RCC 7860 (cell line): ENCODE results near the gene MAP9.
"Not testable (repeated sequence)": the region's sequence is repeated elsewhere in the genome, so short reads cannot be mapped to it uniquely, and the experiment has no call there.

Experiments
- DNase-seq: peaks from one replicate; pipeline ENCODE4 v3.0.0-alpha.2; 2015; ENCODE audit warnings: low spot score
- FAIRE-seq: peaks from 2 replicates; lab custom pipeline; 2012; peaks lifted over from hg19 to GRCh38; lab: Jason Lieb, UNC

MAP9 gene

DNA sequence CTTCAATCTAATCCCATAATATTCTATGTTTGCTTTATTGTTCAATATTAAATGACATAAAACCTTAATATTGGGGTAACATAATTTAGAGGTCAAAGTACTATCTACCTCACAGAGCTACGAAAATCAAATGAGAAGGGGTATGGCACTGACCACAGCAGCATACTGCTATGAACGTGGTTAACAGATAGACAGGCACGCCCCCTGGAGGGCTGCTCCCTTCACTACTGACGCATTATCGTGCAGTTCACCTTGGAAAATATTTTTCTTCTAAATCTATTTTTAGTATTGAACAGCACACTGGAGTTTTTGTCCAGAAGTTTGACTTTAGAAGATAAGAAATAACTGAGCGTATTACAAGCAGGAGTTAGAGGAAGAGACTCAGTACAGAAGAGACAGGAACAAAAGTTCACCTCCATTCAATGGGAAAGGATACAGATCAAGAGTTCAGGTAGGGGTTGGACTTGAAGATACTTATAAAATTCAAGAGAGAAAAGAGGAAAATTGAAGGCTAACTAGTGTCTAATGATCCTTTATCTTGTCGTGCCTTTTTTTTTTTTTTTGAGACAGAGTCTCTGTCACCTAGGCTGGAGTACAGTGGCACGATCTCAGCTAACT lies 22.7 kb downstream of the MAP9 start:
- FAIRE-seq (no peak), DNase-seq (no peak)

DNA sequence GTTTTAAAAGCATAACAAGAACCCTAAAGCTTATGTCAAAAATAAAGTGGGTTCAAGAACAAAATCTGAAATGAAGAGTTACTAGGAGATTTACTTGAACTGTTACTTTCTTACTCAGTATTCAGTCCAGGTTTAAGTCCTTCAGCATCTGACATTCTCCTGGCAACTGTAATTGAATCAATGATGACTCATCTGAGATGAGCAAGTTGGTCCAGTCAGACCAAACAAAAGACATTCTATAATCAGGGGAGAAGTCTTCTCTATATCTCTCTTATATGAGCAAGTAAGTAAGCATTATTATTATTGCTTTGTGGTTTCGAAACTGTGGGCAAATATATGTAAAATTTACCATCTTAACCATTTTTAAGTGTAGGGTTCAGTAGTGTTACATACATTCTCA lies 34.6 kb downstream of the MAP9 start:
- FAIRE-seq (no peak), DNase-seq (peak; percentile 5)

DNA sequence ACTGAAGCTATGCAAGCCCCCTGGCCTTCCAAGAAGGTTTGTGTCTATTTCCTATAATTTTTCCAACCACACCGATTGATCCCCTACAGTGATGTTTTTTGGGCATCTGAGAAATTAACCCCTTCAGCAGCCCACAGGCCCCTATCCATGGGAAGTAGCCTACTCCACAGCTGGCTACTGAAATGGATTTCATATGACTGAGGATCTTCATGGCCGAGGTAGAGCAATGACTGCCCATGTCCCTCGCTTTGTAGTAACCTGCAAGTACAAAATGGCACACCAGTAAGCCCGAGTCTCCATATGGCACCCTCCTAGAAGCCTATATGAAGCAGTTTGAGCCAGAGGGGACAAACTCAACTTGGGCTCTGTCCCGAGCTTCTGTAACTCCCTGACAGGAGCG lies 36.8 kb downstream of the MAP9 start:
- no peak for FAIRE-seq

DNA sequence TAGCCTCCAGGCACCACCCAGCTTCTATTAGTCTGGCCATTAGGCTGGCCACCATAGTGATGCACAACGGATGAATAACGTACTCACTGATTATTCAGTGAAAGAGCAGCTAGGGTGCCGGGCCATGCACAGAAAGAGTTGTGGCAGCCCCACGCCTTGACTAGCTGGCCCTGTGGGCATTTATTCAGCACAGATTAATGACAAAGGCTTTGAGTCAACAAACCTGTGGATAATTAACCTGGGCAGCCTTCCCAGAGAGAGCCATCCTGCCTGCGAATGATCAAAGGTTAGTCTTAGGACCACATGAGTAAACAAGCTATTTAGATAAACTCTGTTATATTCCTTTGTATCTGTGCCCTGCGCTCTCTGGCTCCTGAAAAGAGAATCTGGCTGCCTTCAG lies 37.2 kb downstream of the MAP9 start:
- no peak for FAIRE-seq
- DNase-seq, result no peak

More for the DNA sequence above, 36.8 kb downstream of the MAP9 start:
- no peak for DNase-seq

DNA sequence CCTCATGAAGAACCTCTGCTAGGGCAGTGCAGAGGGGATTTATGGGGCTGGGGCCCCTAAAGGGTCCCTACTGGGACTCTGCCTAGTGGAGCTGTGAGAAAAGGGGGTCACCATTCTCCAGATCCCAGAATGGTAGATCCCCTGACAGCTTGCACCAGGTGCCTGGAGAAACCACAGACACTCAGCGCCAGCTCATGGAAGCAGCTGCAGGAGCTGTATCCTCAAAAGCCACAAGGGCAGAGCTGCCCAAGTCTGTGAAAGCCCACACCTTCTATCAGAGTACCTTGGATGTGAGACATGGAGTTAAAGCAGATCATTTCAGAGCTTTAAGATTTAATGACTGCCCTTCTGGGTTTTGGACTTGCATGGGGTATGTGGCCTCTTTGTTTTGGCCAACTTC lies 38.6 kb downstream of the MAP9 start:
- FAIRE-seq, result no peak

DNA sequence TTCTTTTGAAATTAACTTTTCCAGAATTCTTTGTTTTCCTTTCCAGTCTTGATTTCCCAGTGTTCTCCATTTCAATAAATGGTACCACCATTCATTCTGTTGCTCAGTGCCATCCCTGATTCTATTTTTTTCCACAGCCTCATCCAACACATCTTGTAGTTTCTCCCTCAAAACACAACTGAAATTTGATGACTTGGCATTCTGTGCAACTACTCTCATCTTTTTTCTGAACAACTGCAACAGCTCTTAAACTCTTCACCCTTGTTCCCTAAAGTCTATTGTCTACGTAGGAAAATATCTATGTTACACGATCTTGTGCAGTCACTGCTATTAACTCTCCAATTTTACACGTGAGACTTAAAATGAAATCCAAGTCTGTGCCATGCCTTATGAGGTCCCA lies 40.5 kb downstream of the MAP9 start:
- no peak for DNase-seq
- FAIRE-seq, result no peak

More for the DNA sequence above, 38.6 kb downstream of the MAP9 start:
- no peak for DNase-seq

DNA sequence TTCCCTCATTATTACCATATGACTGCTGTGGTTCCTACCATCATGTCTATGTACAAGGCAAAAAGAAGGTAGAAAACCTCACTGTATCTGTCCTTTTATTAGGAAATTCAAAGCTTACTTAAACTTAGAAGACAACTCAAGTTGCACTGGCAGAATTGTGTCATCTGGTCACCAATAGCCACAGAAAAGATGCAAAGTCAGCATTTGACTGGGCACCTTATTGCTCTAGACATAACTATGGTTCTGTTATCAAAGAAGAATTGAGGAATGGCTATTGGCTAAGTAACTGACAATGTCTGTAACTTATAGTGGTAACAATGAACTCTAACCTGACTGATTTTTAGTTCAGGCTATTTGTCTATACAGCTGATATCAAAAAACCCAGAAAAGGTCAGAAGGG lies 45.3 kb downstream of the MAP9 start:
- no peak for FAIRE-seq
- no peak for DNase-seq

DNA sequence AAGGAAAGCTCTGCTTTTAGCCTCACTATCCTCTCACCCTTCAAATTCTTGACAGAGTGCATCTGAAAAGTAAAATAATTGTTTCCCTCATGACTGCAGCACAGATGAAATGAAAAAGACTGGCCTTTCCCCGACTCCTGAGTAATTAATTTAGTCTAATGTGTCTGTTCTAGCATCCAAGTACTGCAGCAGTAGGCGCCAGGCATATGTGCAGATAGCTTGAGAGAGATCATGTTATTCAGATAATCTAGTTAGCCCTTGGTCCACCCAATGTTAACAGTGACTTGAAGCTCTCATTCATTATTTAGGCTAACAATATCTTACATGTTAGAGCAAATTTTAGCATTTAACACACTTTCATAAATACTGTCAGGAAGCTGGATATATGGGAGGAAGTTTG lies 54.0 kb downstream of the MAP9 start:
- FAIRE-seq, result no peak
- no peak for DNase-seq

DNA sequence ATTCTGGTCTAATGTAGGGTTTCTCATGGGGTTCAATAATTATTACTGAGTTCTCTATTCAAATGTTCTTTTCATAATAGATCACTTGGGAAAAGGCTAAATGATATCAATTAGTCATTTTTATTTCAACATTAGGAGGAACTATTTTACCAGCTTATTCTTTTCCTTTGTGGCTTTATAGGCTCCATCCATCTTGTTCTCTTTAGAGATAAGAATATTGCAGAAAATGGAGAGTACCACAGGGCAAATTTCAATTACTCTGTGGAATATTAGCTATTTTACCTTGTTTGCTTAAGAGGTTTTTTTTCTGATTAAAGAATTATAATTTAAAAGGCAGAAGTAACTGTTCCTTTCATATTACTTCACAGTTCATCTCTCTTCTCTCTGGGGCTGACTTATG lies 55.8 kb downstream of the MAP9 start:
- no peak for FAIRE-seq
- no peak for DNase-seq

DNA sequence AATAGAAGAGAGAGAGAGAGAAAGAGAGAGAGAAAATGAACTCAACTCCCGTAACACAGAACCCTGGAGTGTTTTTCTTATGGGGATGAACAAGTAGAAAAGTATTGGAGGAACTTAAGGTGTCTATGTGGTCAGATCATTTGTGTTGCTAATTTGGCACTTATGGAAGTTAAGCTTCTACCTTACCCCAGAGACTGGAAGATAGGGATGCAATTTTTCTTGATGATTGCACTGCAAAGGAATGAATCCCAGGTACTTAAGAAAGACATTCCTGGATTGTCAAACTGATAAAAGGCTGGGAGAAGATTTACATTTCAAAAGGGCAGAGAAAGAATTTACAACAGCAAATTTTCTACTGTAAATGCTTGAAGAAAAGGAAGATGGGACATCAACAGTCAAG lies 57.2 kb downstream of the MAP9 start:
- DNase-seq, result no peak
- no peak for FAIRE-seq

DNA sequence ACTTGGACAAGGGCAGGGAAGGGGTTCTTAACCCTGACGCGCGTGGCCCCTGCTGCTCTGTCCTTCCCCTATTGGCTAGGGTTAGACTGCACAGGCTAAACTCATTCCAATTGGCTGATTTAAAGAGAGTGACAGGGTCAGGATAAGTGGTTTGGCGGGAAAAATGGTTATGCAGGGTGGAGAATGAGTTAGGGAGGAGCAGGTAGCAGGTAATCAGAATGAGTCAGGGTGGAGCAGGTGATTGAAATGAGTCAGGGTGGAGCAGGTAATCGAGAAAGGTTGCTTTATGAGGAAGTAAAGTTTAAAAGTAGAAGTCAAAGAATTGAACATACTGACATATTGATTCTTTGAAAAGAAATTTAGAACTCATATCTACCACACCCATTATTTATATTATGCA lies 64.7 kb downstream of the MAP9 start:
- DNase-seq, FAIRE-seq: not testable (repeated sequence)

DNA sequence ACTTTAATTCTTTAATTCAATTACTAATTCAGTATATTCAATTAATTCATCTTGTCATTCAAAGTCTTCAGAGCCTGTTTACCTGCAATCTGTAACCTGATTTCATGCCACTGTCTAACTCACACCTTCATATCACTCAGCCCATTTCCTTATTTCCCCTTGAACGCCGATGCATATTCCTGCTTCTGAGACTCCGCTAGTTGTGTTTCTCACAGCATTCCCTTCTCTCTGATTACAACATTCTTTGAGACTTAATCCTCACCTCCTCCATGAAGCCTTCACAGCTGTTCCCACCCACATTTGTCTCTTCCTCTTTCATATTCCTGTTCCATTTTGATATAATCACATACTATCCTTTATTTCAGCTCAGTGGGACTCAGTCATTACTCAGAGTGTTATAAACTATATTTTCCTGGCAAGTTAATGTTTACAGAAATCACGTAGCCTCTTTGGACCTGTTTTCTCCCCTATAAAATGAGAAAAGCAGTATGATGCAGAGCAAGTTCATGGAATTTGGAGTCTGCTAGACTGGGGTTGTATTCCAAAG lies 69.0 kb downstream of the MAP9 start:
- FAIRE-seq (no peak), DNase-seq (no peak)

DNA sequence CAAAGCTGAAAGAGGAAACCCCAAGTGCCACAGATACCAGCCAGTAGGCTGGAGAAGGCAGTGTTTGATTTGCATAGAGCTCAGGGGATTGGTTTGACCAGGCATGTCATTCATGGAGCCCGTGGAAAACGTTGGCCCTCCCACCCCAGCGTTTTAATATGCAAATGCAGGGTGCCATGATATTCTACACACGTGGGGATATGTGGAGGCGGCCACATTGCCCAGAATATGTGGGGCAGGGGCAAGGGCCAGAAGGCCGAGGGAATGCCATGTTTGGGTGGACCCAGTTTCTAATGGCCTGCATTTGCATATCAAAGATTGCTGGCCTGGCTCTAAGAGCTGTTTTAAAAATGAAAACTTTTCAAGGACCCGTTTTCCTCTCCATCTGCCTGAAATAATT lies 71.1 kb downstream of the MAP9 start:
- FAIRE-seq (no peak), DNase-seq (no peak)

DNA sequence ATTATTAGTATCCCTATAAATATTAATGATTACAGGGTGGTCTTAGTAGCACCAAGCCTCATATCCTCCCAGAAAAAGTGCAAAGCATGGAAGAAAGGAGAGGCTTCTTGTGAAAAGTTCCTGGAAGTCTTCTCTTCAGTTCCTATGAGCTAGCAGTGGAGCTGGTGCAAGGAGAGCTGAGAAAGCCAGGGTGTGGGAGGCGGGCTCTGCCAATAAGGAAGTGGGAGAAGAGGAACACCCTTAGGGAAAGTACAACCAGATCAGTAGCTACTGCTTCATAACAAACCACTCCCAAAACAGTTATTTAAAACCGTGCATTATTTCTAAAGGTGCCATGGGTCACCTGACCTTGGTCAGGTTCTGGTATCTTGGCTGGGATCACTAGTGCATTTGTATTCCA lies 72.4 kb downstream of the MAP9 start:
- no peak for DNase-seq
- no peak for FAIRE-seq

DNA sequence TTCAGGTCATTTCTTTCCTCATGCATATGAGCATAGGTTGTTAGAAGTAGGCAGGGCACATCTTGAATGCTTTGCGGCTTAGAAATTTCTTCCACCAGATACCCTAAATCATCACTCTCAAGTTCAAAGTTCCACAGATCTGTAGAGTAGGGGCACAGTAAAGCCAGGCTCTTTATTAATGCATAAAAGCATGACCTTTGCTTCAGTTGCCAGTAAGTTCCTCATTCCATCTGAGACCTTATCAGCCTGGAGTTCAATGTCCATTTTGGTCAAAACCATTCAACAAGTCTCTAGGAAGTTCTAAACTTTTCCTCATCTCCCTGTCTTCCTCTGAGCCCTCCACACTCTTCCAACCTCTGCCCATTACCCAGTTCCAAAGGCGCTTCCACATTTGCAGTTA lies 77.7 kb downstream of the MAP9 start:
- DNase-seq (no peak), FAIRE-seq (no peak)
